Measurements from ENCODE around the gene SNX1. TPM values are rescaled to one million over a fixed set of nuclear protein-coding genes. Genes with fewer than 3 reads are reported as not detected.

The SNX1 gene
- total RNA-seq, 4 donors from 2014 or later: 74.5 to 178 (median 95.5) TPM

GRCh38 chr15:64157599-64158125 is 61.9 kb downstream of the SNX1 start:
- Histone ChIP-seq H3K4me1 (peaks cover 0 to 22% of the 10 kb centered on the region in 2 donors), H3K36me3 (no peaks in the 10 kb centered on the region), H3K27ac (no peak overlapping the region), H3K4me3 (no peak overlapping the region), H3K9me3 (no peaks in the 10 kb centered on the region), H3K27me3 (no peaks in the 10 kb centered on the region)
- DNase-seq: no peak
- intact Hi-C loops (cut with DNase I; ENCODE audit: low total_unique reads): no loop called here
- no peak for TF ChIP-seq CTCF (IDR thresholded peaks at IDR 0.05)
- TF ChIP-seq POLR2A (IDR thresholded peaks at IDR 0.05): no peak

GRCh38 chr15:64158363-64159134 is 62.8 kb downstream of the SNX1 start:
- peaks cover 0 to 15% of the 10 kb centered on the region in 2 donors for H3K4me1 ChIP-seq
- no peaks in the 10 kb centered on the region for H3K27me3 ChIP-seq
- intact Hi-C loops (cut with DNase I; ENCODE audit: low total_unique reads): no loop called here
- H3K9me3 ChIP-seq: no peaks in the 10 kb centered on the region
- H3K36me3 ChIP-seq: no peaks in the 10 kb centered on the region
- no peak overlapping the region for H3K4me3 ChIP-seq
- H3K27ac ChIP-seq: no peak overlapping the region
- TF ChIP-seq POLR2A (IDR thresholded peaks at IDR 0.05) (no peak), CTCF (IDR thresholded peaks at IDR 0.05) (no peak)
- no peak for DNase-seq

- peak overlapping the region; percentile 65 to 87 for H3K4me3 ChIP-seq
- intact Hi-C loops (cut with DNase I; ENCODE audit: low total_unique reads): no loop called here
- DNase-seq: no peak
- peak overlapping the region; percentile 77 to 86 for H3K27ac ChIP-seq
- no peaks in the 10 kb centered on the region for H3K36me3 ChIP-seq
- no peak for TF ChIP-seq POLR2A (IDR thresholded peaks at IDR 0.05)
- no peak for TF ChIP-seq CTCF (IDR thresholded peaks at IDR 0.05)
- no peaks in the 10 kb centered on the region for H3K9me3 ChIP-seq
- H3K27me3 ChIP-seq: no peaks in the 10 kb centered on the region
- peaks cover 0 to 10% of the 10 kb centered on the region in 2 donors for H3K4me1 ChIP-seq
These were observed 66.1 kb downstream of the SNX1 start for GRCh38 chr15:64161688-64162477.

GRCh38 chr15:64162478-64162868 is 66.7 kb downstream of the SNX1 start:
- peaks cover 0 to 10% of the 10 kb centered on the region in 2 donors for H3K4me1 ChIP-seq
- no peak for DNase-seq
- TF ChIP-seq POLR2A (IDR thresholded peaks at IDR 0.05) (no peak), CTCF (IDR thresholded peaks at IDR 0.05) (no peak)
- intact Hi-C loops (cut with DNase I; ENCODE audit: low total_unique reads): no loop called here
- H3K4me3 ChIP-seq: peak overlapping the region; percentile 65 to 87
- no peaks in the 10 kb centered on the region for H3K36me3 ChIP-seq
- H3K9me3 ChIP-seq: no peaks in the 10 kb centered on the region
- no peaks in the 10 kb centered on the region for H3K27me3 ChIP-seq
- H3K27ac ChIP-seq: peak overlapping the region; percentile 77 to 86

Measured in uterus (tissue), 4 donors.